NCI-H524 (cell line): Measurements from ENCODE around the gene RNF181.
A peak's percentile ranks its signal among the peaks of the same experiment; 100 is the strongest.
"Not testable (repeated sequence)": the region's sequence is repeated elsewhere in the genome, so short reads cannot be mapped to it uniquely, and the experiment has no call there.

ENCODE experiments used
- DNase-seq, 2 experiments: peaks; one replicate each; lab custom pipeline; 2025; lab: John Stamatoyannopoulos, UW

Gene RNF181

DNA sequence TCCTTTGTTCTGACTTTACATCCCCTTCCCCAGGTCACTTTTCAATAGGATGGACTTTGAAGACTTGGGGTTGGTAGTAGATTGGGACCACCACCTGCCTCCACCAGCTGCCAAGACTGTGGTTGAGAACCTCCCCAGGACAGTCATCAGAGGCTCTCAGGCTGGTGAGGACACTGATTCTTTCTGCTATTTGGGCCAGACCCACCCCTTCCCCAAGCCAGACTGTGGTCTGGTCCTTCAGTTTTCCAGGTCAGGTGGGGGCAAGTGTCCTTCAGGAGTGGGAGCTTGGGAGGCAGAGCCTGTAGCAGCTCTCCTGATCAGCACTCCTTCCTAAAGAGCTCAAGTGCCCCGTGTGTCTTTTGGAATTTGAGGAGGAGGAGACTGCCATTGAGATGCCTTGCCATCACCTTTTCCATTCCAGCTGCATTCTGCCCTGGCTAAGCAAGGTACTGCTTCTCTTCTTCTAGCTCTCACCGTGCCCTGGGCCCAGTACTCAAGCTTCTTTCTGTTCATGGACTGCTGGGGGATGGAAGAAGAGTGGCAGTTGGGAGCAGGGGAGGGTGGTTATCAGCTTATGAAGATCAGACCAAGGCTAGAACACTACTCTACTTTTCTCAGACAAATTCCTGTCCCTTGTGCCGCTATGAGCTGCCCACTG lies 1.1 kb downstream of the RNF181 start:
- no peak for DNase-seq

- DNase-seq: no peak
Measured at GRCh38 chr2:85597241-85597640, 1.7 kb downstream of the RNF181 start.

DNA sequence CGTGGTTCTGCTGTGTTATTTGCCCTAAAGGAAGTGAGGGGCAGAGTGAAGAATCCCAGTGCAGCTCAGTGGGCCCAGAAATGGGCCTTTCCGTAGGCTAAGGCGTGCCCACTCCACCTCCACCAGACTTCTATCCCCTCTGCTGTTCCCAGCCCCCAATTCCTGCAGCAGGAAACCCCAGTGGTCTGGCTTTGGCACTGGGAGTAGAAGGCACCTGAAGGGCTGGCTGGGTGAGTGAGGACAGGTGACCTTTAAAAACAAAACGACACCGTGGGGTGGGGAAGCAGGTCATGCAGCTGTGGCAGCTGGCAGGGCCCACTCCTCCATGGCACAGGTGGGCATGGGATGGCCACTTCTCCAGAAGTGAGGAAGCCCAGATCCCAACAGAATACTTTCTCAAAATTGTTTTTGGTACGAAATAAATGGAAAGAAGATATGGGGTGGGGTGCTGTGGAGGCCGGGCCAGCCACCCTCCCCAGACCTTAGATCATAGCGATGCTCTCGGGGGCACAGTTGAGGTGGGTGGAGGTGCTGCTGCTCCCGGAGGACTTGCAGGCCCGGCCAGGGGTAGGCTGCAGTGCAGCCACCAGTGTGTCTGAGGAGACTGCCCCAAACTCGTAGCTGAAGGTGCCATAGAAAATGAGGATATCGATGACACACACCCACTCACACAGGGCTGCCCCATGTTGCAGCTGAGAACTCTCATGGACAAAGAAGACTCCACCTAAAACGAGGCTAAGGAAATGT lies 3.2 kb downstream of the RNF181 start:
- DNase-seq: no peak

- DNase-seq: no peak
Measured at GRCh38 chr2:85599468-85600234, 4.1 kb downstream of the RNF181 start.

DNA sequence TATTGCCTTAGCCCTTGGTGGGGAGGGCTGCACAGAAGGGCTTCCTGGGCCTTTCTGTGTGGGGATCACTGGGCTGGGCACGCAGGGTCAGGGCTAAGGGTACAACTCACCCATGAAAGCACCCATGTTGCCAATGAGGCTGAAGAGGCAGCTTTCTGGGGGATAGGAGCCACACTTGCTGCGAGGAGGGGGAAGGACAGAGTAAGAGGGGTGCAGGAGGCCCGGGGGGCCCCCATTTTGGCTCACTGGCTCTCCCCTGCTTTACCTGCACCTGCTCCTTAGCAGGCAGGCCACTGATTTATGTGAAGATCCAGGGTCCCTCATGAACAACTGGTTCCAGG lies 4.7 kb downstream of the RNF181 start:
- DNase-seq: no peak

GRCh38 chr2:85600951-85601770 lies 5.6 kb downstream of the RNF181 start:
- DNase-seq: no peak

GRCh38 chr2:85601771-85602475 lies 6.4 kb downstream of the RNF181 start:
- peak in 1 of 2 experiments; percentile 46 for DNase-seq

GRCh38 chr2:85602476-85603234 lies 7.1 kb downstream of the RNF181 start, which contains the start of gene TMEM150A:
TSS of gene TMEM150A (minus strand) at chr2:85602698. CDS start at chr2:85601948, 750 bp downstream.
- DNase-seq: peak; percentile 81 to 88

DNA sequence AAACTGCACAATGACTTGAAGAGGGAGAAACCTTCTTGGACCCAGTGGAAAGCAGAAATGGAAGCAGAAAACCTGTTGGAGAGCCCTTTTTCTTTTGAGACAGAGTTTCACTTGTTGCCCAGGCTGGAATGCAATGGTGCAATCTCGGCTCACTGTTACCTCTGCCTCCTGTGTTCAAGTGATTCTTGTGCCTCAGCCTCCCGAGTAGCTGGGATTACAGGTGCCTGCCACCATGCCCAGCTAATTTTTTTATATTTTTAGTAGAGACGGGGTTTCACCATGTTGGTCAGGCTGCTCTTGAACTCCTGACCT lies 8.5 kb downstream of the RNF181 start:
- not testable (repeated sequence) for DNase-seq

DNA sequence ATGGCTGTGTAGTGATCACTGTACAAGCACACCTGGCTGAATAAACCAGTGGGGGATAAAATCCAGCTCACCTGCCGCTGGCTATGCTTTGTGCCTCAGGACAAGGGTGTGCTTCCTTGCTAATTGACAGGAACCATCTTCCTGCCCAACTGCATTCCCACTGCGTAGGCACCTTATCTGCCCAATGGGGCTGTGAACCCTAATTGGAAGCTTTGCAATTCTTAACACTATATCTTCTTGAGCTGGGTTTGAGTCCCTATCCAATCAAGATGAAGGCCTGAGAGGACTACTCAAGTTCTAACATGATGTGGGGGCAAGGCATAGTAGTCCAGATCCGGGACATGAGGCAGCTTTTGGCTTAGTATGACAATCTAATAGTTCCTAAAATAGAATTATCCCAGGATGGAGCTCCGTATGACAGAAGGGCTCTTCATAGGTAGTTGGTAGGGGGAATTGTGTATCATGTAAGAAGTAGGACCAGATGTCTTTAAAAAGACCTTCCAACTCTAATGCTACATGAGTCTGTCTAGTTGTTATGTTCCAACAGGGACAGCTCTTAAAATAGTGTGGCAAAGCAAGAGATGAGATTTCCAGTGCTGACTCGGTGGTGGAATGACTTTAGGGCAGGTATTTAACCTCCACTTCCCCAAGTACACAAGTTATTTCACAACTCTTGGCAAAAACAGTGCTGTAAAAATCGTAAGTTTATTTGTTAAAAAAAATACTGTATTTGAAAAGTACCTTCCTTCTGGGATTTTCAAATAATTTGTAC lies 9.2 kb downstream of the RNF181 start:
- no peak for DNase-seq

- DNase-seq: no peak
Measured at GRCh38 chr2:85605406-85606115, 10.0 kb downstream of the RNF181 start.

GRCh38 chr2:85606116-85606455 lies 10.5 kb downstream of the RNF181 start:
- no peak for DNase-seq

DNA sequence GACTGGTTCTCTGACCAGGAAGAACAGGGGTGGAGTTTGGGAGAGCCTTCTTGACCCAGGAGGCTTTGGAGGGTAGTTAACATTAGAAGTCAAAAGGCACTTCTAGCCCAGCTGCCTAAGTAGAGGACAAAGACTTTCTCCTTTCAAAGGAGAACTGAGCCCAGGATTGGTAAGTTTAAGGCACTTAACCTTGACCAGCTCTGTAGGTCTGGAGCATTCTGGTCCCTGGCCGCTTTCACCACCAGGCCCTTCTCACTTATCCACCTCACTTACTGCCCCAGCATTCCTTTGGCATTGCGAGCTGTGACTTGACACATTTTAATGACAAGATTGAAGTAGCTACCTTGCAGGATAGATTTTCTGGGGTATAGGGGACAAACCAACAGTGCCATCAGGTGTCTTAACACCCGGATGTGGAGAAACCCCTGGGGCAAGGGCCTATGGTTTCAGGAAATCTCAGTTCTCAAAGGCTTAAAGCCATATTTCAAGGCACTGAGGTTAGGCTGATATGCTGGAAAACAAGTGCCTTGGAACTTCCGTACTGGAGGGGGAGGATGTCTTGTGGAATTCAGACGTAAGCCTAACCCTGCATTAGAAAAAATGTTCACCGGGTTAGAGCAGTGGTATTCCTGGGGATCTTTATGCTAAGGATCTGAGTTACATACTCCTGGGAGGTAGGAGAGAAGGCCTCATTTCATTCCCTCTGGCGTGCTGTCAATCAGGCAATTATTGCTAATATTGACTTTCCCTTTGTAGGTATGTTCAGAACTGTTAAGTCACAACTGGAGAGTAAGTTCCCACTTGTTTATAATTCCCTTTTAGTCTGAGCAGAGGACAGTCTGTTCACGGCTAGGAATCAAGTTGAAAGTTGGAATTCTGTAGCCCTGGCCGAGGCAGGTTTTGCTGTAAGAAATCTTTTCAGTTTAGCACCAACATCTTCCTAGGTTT lies 12.0 kb downstream of the RNF181 start:
- DNase-seq: no peak

DNA sequence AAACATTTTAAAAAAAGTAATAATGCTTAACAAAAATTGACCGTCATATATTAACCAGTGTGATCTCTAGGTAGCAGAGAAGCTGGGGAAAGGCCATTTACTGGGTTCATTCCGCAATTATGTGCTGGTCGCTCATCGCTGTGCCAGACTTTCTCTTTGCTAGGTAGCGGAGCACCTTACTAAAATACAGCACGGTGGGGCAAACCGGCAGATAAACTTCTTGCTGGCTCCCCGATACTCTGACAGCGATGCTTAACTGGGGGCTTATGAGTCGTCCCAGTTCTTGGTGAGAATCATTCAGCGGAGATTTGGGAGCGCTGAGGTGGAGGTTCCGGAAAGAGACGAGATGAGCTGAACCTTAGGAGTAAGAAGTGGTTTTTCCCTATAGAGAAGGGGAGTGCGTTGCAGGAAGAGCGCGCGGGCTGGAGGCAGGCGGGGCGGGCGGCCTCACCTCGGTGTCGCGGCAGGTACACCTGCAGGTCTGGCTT lies 15.7 kb downstream of the RNF181 start:
- no peak for DNase-seq

DNA sequence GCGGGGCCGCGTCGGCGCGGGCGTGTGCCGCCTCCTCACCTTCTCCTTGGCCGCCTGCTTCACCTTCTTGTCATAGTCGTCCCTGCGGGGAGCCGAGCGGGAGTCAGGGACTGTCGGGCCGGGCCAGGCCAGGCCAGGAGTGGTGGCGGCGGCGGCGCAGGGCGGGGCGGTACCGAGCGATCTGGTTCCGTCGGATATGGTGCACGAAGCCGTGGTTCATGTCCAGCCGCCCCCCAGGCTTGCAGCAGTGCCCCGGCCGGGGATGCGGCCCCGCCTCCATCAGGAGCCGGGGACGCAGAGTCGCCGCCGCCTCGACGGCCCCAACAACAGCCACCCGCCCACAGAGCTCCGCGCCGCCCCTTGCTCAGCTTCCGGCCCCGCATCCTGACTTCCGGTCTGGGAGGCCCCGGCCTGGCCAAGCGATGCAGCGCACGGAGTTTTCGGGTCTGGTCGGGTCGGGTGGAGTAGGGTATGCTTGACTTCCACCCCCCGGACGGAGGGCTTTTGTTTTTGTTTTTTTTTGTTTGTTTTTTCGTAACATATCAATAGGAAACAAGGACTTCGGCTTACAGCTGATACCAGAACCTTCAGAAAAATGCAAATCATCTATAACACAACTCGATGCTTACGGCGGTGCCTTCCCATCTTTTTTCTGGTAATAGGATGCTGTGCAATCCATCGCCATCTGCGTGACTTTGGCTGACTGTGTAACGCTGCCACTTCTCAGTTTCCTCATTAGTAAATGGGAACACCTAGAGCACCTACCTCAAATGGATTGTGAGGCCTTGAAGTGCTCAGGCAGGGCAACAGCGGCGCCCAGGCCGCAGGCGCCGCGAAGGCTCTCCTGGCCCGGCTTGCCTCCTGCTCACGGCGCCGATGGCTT lies 16.4 kb downstream of the RNF181 start, which contains the start of gene C2orf68:
TSS of gene C2orf68 (minus strand) at position 362 of the 883 bp plus-strand sequence. CDS start at position 280, 82 bp downstream.
- DNase-seq: peak; percentile 69 to 81

- peak in 1 of 2 experiments; percentile 47 for DNase-seq
Measured at GRCh38 chr2:85613717-85614515, 18.4 kb downstream of the RNF181 start.
